Measurements from ENCODE around the gene ZNF678. TPM values are rescaled to one million over a fixed set of nuclear protein-coding genes. Genes with fewer than 3 reads are reported as not detected.

Gene ZNF678
- total and polyA plus RNA-seq, 2 of the 4 experiments (the other 2 are of a cell fraction): 1.3 to 4.8 TPM

DNA sequence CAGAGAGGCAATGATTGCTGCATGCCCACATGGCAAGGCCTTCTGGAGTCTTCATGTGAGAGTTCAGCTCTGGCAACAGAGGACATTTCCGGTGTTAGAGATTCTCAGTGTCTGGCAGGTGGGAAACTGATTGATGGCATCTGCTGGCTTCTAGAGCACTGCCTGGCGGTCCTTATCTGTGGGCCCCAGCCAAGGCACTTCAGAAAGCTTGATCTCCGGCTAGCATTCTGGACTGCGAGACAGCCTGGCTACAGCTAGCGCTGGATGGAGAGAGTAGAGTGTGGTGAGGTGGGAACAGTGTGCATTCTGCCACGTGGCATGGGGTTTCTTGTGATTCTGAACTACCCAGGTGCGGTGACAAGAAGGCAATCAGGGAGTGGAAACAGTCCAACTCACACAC lies 9.4 kb downstream of the ZNF678 start:
- H3K9ac ChIP-seq (ENCODE audit: low read depth, low read length): no peak overlapping the region
- H4K20me1 ChIP-seq (ENCODE audit: insufficient read depth, low read length): no peaks in the 10 kb centered on the region; the same call in 1 of the 2 replicates
- dilution Hi-C loops (cut with HindIII; ENCODE audit: low sequenced_read_pairs, unreplicated experiment) (no loop called here), intact Hi-C loops (cut with micrococcal nuclease) (no loop called here), in situ Hi-C loops (cut with MboI; ENCODE audit: low sequenced_read_pairs) (no loop called here)
- H2AK5ac ChIP-seq (ENCODE audit: low read depth, low read length): no peak overlapping the region
- WGBS, 2 experiments (ENCODE audit: extremely low coverage in 2 of 2, insufficient read length in 1 of 2): no CpG with 5 or more reads among the region's 7 CpGs
- H3K56ac ChIP-seq (ENCODE audit: extremely low read depth, insufficient read depth, low read length): no peak overlapping the region
- no peak overlapping the region for H3K18ac ChIP-seq (ENCODE audit: low read depth, low read length)
- peaks cover 23 to 38% of the 10 kb centered on the region in 2 experiments for H3K79me1 ChIP-seq (ENCODE audit: low read depth in 1 of 2, low read length in 2 of 2)
- no peak overlapping the region for H4K5ac ChIP-seq (ENCODE audit: low read depth, low read length)
- H3K4ac ChIP-seq (ENCODE audit: low read depth, low read length): no peak overlapping the region
- no peak overlapping the region for H2BK5ac ChIP-seq (ENCODE audit: low read depth, low read length, poor library complexity, severe bottlenecking)
- H2BK15ac ChIP-seq (ENCODE audit: low read depth, low read length): no peak overlapping the region
- ChIA-PET CTCF (no interaction called here), POLR2A (ENCODE audit: unreplicated experiment) (no interaction called here)
- no peaks in the 10 kb centered on the region for H3K36me3 ChIP-seq (ENCODE audit: control insufficient read depth, insufficient read depth, low read length)
- ATAC-seq (ENCODE audit: low read depth) (no peak), DNase-seq (no peak)
- no TSS peak for BruUV-seq (replicated peaks)
- no peak overlapping the region for H2AFZ ChIP-seq (replicated peaks; ENCODE audit: low read length, poor library complexity)
- H3K27ac ChIP-seq (ENCODE audit: insufficient read depth, low read length): no peak overlapping the region
- H3K23ac ChIP-seq (ENCODE audit: low read depth, low read length): no peak overlapping the region
- H2BK120ac ChIP-seq (ENCODE audit: low read depth, low read length): no peak overlapping the region
- no peak overlapping the region for H4K8ac ChIP-seq (ENCODE audit: low read depth in 2 of 2, low read length in 2 of 2)
- peaks cover 7% of the 10 kb centered on the region for H3K9me3 ChIP-seq (ENCODE audit: control insufficient read depth, insufficient read depth, low read length)
- TF ChIP-seq RCOR1 (IDR thresholded peaks at IDR 0.05; ENCODE audit: insufficient replicate concordance, low read length): no peak
- TF ChIP-seq USF2 (IDR thresholded peaks at IDR 0.05; ENCODE audit: low read depth, low read length): no peak
- TF ChIP-seq MAZ (IDR thresholded peaks at IDR 0.05; ENCODE audit: borderline replicate concordance, low read depth, low read length): no peak
- no peak for TF ChIP-seq RAD21 (IDR thresholded peaks at IDR 0.05; ENCODE audit: low read length)
- no peak overlapping the region for H2AK9ac ChIP-seq (replicated peaks; ENCODE audit: low read depth, low read length, poor library complexity)
- no peaks in the 10 kb centered on the region for H3K9me1 ChIP-seq (ENCODE audit: insufficient read depth, low read length)
- no peak overlapping the region for H3K4me2 ChIP-seq (ENCODE audit: low read depth, low read length)
- no peak overlapping the region for H4K91ac ChIP-seq (ENCODE audit: insufficient read depth, low read depth, low read length)
- H2BK20ac ChIP-seq (ENCODE audit: low read depth, low read length): no peak overlapping the region
- no peak overlapping the region for H3K4me3 ChIP-seq (ENCODE audit: insufficient read depth, low read depth, low read length)
- no peaks in the 10 kb centered on the region for H3K27me3 ChIP-seq (ENCODE audit: control insufficient read depth, insufficient read depth, low read length)
- no peak overlapping the region for H3K14ac ChIP-seq (replicated peaks; ENCODE audit: low read depth, low read length)
- no peaks in the 10 kb centered on the region for H3K4me1 ChIP-seq (ENCODE audit: control insufficient read depth, insufficient read depth, low read length)
